ENCODE data around the gene SIAE.

- TF ChIP-seq CTCF (conservative IDR thresholded peaks at IDR 0.05 in 1 of 2, IDR thresholded peaks at IDR 0.05 in 1 of 2; ENCODE audit: low read depth in 1 of 2, low read length in 2 of 2) = peak; percentile 55 to 83
- no peak for TF ChIP-seq EZH2 (IDR thresholded peaks at IDR 0.05; ENCODE audit: low read length, missing control alignments)
Observed at GRCh38 chr11:124669193-124669592, 4.3 kb downstream of the SIAE start.

All from fibroblast of lung (primary cell).